Memory B cell (primary cell): ENCODE measurements around the gene PDGFD.

Source experiments
- ATAC-seq: fragments of 150-1000 bp; cut with Tn5 transposase; 2 replicates; pipeline ENCODE4 v1.10.0; 2021; ENCODE audit warnings: low read depth, mild to moderate bottlenecking, moderate library complexity
- DNase-seq, 2 donors: peaks; one replicate each; pipeline ENCODE4 v3.0.0; 2022; ENCODE audit warnings: low spot score in 2 of 2
- H3K27ac Mint-ChIP-seq: one replicate; pipeline ENCODE4 v1.8.0; 2022; ENCODE audit warnings: mild to moderate bottlenecking, moderate library complexity, mixed read lengths
- H3K27me3 Mint-ChIP-seq: one replicate; pipeline ENCODE4 v1.8.0; 2022; ENCODE audit warnings: mixed read lengths
- H3K36me3 Mint-ChIP-seq: one replicate; pipeline ENCODE4 v1.8.0; 2022; ENCODE audit warnings: mild to moderate bottlenecking, mixed read lengths
- H3K4me1 Mint-ChIP-seq: one replicate; pipeline ENCODE4 v1.8.0; 2022; ENCODE audit warnings: mixed read lengths
- H3K4me3 Mint-ChIP-seq: one replicate; pipeline ENCODE4 v1.8.0; 2022; ENCODE audit warnings: mild to moderate bottlenecking, moderate library complexity, mixed read lengths
- H3K9me3 Mint-ChIP-seq: one replicate; pipeline ENCODE4 v1.8.0; 2022; ENCODE audit warnings: mixed read lengths

The PDGFD gene

DNA sequence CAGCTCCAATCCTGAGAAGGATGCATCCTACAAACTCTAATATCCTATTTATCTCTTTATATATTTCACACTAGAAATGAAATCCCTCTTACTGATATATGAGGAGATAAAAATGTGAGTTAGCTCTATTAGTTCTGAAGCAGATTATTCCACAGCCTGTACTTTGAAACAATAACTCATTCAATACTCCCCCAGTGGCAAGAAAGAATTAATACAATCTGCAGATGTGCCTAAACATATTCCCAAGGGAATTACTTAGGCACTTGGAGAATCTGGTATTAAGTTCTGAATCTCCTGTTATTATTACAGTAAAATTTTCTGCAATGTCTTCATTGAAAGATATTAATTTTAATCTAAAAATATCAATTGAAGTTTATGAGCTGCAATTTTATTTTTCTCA lies 68.2 kb downstream of the PDGFD start:
- DNase-seq = no peak
- no peak overlapping the region for H3K4me3 Mint-ChIP-seq
- no peaks in the 10 kb centered on the region for H3K36me3 Mint-ChIP-seq
- H3K27me3 Mint-ChIP-seq = peaks cover 3% of the 10 kb centered on the region
- H3K9me3 Mint-ChIP-seq = no peaks in the 10 kb centered on the region
- ATAC-seq = no peak
- H3K27ac Mint-ChIP-seq = no peak overlapping the region
- H3K4me1 Mint-ChIP-seq = no peaks in the 10 kb centered on the region

- ATAC-seq = no peak
- Mint-ChIP-seq H3K4me3 (no peak overlapping the region), H3K27me3 (peaks cover 3% of the 10 kb centered on the region), H3K9me3 (no peaks in the 10 kb centered on the region), H3K27ac (no peak overlapping the region), H3K4me1 (no peaks in the 10 kb centered on the region), H3K36me3 (no peaks in the 10 kb centered on the region)
- no peak for DNase-seq
Observed at GRCh38 chr11:104094576-104094975, 69.4 kb downstream of the PDGFD start.

GRCh38 chr11:104093426-104094280 lies 70.3 kb downstream of the PDGFD start:
- Mint-ChIP-seq H3K36me3 (no peaks in the 10 kb centered on the region), H3K4me1 (no peaks in the 10 kb centered on the region)

DNA sequence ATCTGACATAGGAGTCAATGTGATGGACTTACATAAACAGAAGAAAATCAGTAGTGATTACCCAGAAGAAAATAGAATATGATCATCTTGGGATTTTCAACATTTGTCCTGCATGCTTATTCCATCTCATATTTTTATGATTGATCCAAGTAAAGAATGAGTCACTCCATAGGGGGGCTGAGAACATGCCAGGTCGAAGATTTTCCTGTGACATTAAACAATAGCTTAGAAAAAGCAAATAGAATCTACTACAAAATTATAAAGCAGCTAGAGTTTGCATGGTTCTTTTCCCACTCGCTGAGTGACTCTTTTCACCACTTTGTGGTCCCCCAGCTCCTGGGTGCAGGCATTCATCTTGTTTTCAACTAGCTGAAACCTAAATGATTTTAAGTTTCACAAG lies 71.2 kb downstream of the PDGFD start:
- ATAC-seq = no peak
- Mint-ChIP-seq H3K27ac (no peak overlapping the region), H3K36me3 (no peaks in the 10 kb centered on the region), H3K4me3 (no peak overlapping the region), H3K27me3 (peaks cover 3% of the 10 kb centered on the region), H3K4me1 (no peaks in the 10 kb centered on the region), H3K9me3 (no peaks in the 10 kb centered on the region)
- DNase-seq = no peak

More at GRCh38 chr11:104093426-104094280, 70.3 kb downstream of the PDGFD start:
- H3K27ac Mint-ChIP-seq = no peak overlapping the region
- ATAC-seq = no peak
- DNase-seq = no peak
- H3K4me3 Mint-ChIP-seq = no peak overlapping the region
- peaks cover 3% of the 10 kb centered on the region for H3K27me3 Mint-ChIP-seq
- no peaks in the 10 kb centered on the region for H3K9me3 Mint-ChIP-seq

DNA sequence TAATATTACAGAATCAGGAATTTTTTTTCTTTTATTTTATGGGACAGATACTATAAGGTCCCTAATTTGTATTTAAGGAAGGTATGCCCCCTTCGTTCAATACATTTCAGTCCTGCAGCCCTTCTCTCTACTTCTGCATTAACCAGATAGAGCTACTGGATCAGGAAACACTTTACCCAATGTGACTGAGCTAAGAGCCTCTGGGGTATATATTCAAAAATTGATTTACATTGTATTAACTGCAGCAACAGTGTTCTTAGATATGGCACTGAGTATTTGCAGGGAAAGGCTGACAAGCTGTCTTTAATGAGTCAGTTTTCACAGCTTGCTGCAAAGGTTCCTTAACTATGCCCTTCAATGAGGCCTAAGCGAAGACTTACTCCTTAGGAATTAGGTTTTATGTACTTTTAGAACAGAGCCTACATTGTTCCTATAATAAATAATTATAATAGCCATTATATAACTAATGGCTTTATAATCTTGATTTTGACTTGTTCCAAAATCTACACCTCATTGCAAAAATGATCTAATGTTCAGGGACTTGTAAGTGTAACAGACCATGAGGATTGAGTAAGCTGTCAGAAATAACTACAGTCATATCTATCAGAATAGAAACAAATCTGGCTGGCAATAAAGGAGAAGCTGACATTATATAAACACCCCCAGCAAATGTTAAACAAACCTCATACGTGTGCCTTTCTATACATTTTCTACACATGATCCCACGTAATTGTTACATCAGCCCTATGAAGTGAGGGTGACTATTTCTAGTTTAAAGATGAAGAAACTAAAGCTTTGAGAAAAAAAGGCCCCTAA lies 72.5 kb downstream of the PDGFD start:
- H3K36me3 Mint-ChIP-seq = no peaks in the 10 kb centered on the region

GRCh38 chr11:104090767-104091166 lies 73.2 kb downstream of the PDGFD start:
- Mint-ChIP-seq H3K27me3 (peaks cover 3% of the 10 kb centered on the region), H3K4me1 (no peaks in the 10 kb centered on the region), H3K27ac (no peak overlapping the region), H3K36me3 (no peaks in the 10 kb centered on the region), H3K9me3 (no peaks in the 10 kb centered on the region), H3K4me3 (no peak overlapping the region)
- ATAC-seq (no peak), DNase-seq (no peak)

More for the DNA sequence above, 72.5 kb downstream of the PDGFD start:
- H3K27ac Mint-ChIP-seq = no peak overlapping the region
- peaks cover 3% of the 10 kb centered on the region for H3K27me3 Mint-ChIP-seq
- ATAC-seq (no peak), DNase-seq (no peak)
- H3K4me3 Mint-ChIP-seq = no peak overlapping the region
- no peaks in the 10 kb centered on the region for H3K9me3 Mint-ChIP-seq
- H3K4me1 Mint-ChIP-seq = no peaks in the 10 kb centered on the region

- Mint-ChIP-seq H3K4me3 (no peak overlapping the region), H3K9me3 (no peaks in the 10 kb centered on the region), H3K36me3 (no peaks in the 10 kb centered on the region), H3K27me3 (peaks cover 1% of the 10 kb centered on the region), H3K27ac (no peak overlapping the region), H3K4me1 (no peaks in the 10 kb centered on the region)
- no peak for ATAC-seq
- no peak for DNase-seq
Observed at GRCh38 chr11:104089481-104089880, 74.5 kb downstream of the PDGFD start.

DNA sequence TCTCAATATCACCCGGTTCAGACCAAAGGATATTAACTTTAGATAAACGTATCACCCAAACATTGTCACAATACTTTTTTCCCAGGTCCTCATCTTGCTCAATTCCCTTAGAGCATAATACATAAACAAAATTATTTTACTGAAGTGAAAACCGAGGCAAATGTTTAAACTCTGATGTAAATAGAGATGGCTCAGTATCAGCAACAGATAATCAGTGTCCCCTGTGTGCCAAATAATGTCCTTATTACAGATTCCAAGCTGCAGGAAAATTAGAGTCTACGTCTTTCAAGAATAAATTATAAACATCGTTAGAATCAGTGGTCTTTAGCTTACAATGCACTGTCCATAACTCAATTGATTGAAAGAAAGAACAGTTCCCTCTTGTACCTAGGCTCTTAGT lies 77.3 kb downstream of the PDGFD start:
- H3K9me3 Mint-ChIP-seq = no peaks in the 10 kb centered on the region
- no peak overlapping the region for H3K27ac Mint-ChIP-seq
- H3K36me3 Mint-ChIP-seq = no peaks in the 10 kb centered on the region
- DNase-seq (no peak), ATAC-seq (no peak)
- no peaks in the 10 kb centered on the region for H3K4me1 Mint-ChIP-seq
- no peak overlapping the region for H3K4me3 Mint-ChIP-seq
- H3K27me3 Mint-ChIP-seq = no peaks in the 10 kb centered on the region

DNA sequence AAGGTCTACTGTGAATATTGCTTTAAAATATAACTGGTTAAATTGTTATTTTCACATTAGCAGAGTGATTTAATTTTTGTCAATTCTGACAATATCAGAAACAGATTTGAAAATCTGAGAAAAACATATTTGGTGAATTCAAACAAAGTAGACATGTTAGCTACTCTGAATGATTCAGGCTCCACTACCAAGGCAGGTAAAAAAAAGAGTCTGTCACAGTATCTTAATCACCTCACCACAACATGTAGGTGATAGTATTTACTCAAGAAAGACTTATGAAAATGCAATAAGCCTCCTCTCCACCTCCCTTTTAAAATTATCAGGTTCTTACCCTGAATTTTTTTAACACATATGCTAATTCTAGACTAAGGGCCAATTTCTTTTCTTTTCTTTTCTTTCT lies 85.0 kb downstream of the PDGFD start:
- no peak for ATAC-seq
- Mint-ChIP-seq H3K4me3 (no peak overlapping the region), H3K9me3 (no peaks in the 10 kb centered on the region), H3K4me1 (peaks cover 14% of the 10 kb centered on the region), H3K36me3 (no peaks in the 10 kb centered on the region), H3K27me3 (no peaks in the 10 kb centered on the region), H3K27ac (no peak overlapping the region)
- DNase-seq = no peak

- no peak for DNase-seq
- peak; percentile 22 for ATAC-seq
- Mint-ChIP-seq H3K4me3 (no peak overlapping the region), H3K9me3 (no peaks in the 10 kb centered on the region), H3K4me1 (peaks cover 19% of the 10 kb centered on the region), H3K27ac (no peak overlapping the region), H3K36me3 (no peaks in the 10 kb centered on the region), H3K27me3 (no peaks in the 10 kb centered on the region)
Observed at GRCh38 chr11:104078245-104078644, 85.7 kb downstream of the PDGFD start.

DNA sequence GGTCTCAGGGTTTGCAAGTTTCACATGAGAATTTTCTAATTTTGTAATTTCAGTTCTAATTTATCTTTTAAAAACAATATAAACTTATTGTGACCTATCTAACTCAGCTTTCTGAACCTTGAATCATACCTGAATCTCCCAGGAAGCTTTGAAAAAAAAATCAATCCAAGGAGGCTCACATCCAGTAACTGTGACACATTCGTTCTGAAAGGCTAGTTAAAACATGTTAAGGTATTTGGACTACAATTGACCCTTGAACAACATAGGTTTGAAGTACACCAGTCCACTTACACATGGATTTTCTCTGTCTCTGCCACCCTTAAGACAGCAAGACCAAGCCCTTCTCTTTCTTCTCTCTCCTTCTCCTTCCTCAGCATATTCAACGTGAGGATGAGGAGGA lies 87.5 kb downstream of the PDGFD start:
- Mint-ChIP-seq H3K9me3 (no peaks in the 10 kb centered on the region), H3K36me3 (no peaks in the 10 kb centered on the region), H3K27ac (no peak overlapping the region), H3K4me3 (no peak overlapping the region), H3K4me1 (peaks cover 19% of the 10 kb centered on the region), H3K27me3 (no peaks in the 10 kb centered on the region)
- DNase-seq = no peak
- ATAC-seq = no peak

GRCh38 chr11:104075706-104076105 lies 88.2 kb downstream of the PDGFD start:
- peak overlapping the region; percentile 13 for H3K27ac Mint-ChIP-seq
- DNase-seq (no peak), ATAC-seq (no peak)
- no peaks in the 10 kb centered on the region for H3K36me3 Mint-ChIP-seq
- H3K4me1 Mint-ChIP-seq = peaks cover 19% of the 10 kb centered on the region
- no peaks in the 10 kb centered on the region for H3K9me3 Mint-ChIP-seq
- no peaks in the 10 kb centered on the region for H3K27me3 Mint-ChIP-seq
- no peak overlapping the region for H3K4me3 Mint-ChIP-seq

- peaks cover 19% of the 10 kb centered on the region for H3K4me1 Mint-ChIP-seq
- no peaks in the 10 kb centered on the region for H3K27me3 Mint-ChIP-seq
- no peak overlapping the region for H3K4me3 Mint-ChIP-seq
- no peaks in the 10 kb centered on the region for H3K9me3 Mint-ChIP-seq
- no peak for ATAC-seq
- DNase-seq = no peak
- H3K36me3 Mint-ChIP-seq = no peaks in the 10 kb centered on the region
- H3K27ac Mint-ChIP-seq = no peak overlapping the region
Observed at GRCh38 chr11:104075091-104075490, 88.9 kb downstream of the PDGFD start.

DNA sequence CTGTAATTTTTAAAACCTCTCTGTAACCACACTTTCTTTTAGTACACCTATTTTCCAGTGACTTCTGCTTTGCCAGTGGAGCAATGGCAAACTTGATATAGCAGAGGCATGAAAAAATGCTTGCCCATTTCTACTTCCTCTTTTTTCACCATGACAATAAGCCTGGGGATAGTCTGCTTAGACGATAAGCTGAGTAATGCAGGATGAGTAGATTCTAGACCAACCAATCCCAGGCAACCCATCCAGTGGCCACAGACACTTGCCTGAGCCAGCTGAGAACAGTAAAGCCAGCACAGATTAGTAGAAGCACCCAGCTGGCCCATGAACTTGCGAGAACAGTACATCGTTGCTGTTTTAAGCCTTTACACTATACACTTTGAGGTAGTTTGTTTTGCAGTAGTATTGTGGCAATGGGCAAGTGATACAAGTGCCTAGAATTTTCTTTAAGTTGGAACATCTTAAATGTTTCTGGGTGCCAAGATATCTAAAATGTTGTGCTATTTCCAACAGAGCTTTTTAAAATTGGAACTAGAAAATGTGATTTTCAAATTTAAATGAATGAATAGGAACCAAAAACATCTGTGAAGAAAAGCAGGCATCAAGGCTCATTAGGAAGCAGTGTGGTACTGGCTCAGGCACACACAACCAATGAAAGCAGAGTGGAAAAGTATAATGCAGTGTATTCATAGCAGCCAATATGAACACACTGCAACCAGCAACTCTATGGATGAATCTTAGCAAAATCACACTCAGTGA lies 89.8 kb downstream of the PDGFD start:
- no peaks in the 10 kb centered on the region for H3K27me3 Mint-ChIP-seq
- peak; percentile 85 for ATAC-seq
- DNase-seq = peak in 1 of 2 donors; percentile 4
- no peak overlapping the region for H3K4me3 Mint-ChIP-seq
- no peak overlapping the region for H3K27ac Mint-ChIP-seq
- H3K36me3 Mint-ChIP-seq = no peaks in the 10 kb centered on the region
- H3K4me1 Mint-ChIP-seq = peaks cover 19% of the 10 kb centered on the region
- H3K9me3 Mint-ChIP-seq = no peaks in the 10 kb centered on the region
